HG02938 (cell line): ENCODE measurements around the gene HOXD1.

Experiments
- ATAC-seq: cut with Tn5 transposase; IDR thresholded peaks from one replicate; pipeline ENCODE4 v1.9.1; 2021; ENCODE audit warnings: mild to moderate bottlenecking, moderate library complexity; ENCODE audit not compliant: unreplicated experiment

The HOXD1 gene

GRCh38 chr2:176152350-176153181, 35.9 kb upstream of the HOXD1 start:
- ATAC-seq, result no peak

- ATAC-seq, result no peak
These were observed 33.8 kb upstream of the HOXD1 start for GRCh38 chr2:176154576-176155252.

GRCh38 chr2:176155356-176156044, 33.0 kb upstream of the HOXD1 start:
- ATAC-seq, result no peak

- no peak for ATAC-seq
These were observed 32.1 kb upstream of the HOXD1 start for GRCh38 chr2:176156301-176156806.

GRCh38 chr2:176156807-176157498, 31.5 kb upstream of the HOXD1 start, which contains the start of gene HOXD3:
Gene HOXD3 (plus strand): TSS chr2:176157307. CDS start chr2:176169115, 11,808 bp downstream.
- ATAC-seq, result no peak

GRCh38 chr2:176157499-176158185, 30.8 kb upstream of the HOXD1 start:
- ATAC-seq, result no peak

- ATAC-seq, result no peak
These were observed 30.3 kb upstream of the HOXD1 start for GRCh38 chr2:176158186-176158591.

- ATAC-seq, result no peak
These were observed 29.4 kb upstream of the HOXD1 start for GRCh38 chr2:176158855-176159662.

- no peak for ATAC-seq
These were observed 28.7 kb upstream of the HOXD1 start for GRCh38 chr2:176159663-176160250.

- no peak for ATAC-seq
These were observed 28.1 kb upstream of the HOXD1 start for GRCh38 chr2:176160251-176160985.

- ATAC-seq, result no peak
These were observed 27.3 kb upstream of the HOXD1 start for GRCh38 chr2:176160986-176161824.

GRCh38 chr2:176161825-176162626, 26.4 kb upstream of the HOXD1 start:
- no peak for ATAC-seq

- ATAC-seq, result no peak
These were observed 25.4 kb upstream of the HOXD1 start for GRCh38 chr2:176162911-176163671.

- ATAC-seq, result no peak
These were observed 24.8 kb upstream of the HOXD1 start for GRCh38 chr2:176163672-176164056.

GRCh38 chr2:176164201-176164600, 24.3 kb upstream of the HOXD1 start:
- ATAC-seq, result no peak
